ENCODE data around the gene PPP6R1. TPM values are rescaled to one million over a fixed set of nuclear protein-coding genes. Genes with fewer than 3 reads are reported as not detected.

Gene PPP6R1
- polyA plus RNA-seq, 6 donors from 2014 or later = 21.4 to 81.1 (median 41.1) TPM

- Mint-ChIP-seq H3K27ac (no peak overlapping the region), H3K4me1 (peaks cover 10 to 14% (median 14%) of the 10 kb centered on the region in 3 donors), H3K9me3 (no peaks in the 10 kb centered on the region), H3K27me3 (peaks cover 0 to 5% (median 0%) of the 10 kb centered on the region in 3 donors), H3K36me3 (no peaks in the 10 kb centered on the region), H3K4me3 (peak overlapping the region in 2 of 8 donors; percentile 33 to 47)
- DNase-seq (no peak), ATAC-seq (ENCODE audit: low read depth in 2 of 2) (no peak)
These were observed 41.2 kb upstream of the PPP6R1 start for GRCh38 chr19:55299991-55300390.

- Mint-ChIP-seq H3K27ac (peak overlapping the region in 2 of 6 donors; percentile 33 to 84), H3K4me3 (no peak overlapping the region), H3K9me3 (no peaks in the 10 kb centered on the region), H3K27me3 (peaks cover 0 to 5% (median 0%) of the 10 kb centered on the region in 3 donors), H3K36me3 (no peaks in the 10 kb centered on the region), H3K4me1 (peaks cover 10 to 14% (median 13%) of the 10 kb centered on the region in 3 donors)
- ATAC-seq (ENCODE audit: low read depth in 2 of 2) = no peak
- DNase-seq = no peak
These were observed 38.5 kb upstream of the PPP6R1 start for GRCh38 chr19:55297267-55297666.

GRCh38 chr19:55289117-55289796 is 30.4 kb upstream of the PPP6R1 start:
- Mint-ChIP-seq H3K9me3 (no peaks in the 10 kb centered on the region), H3K4me3 (no peak overlapping the region), H3K27ac (no peak overlapping the region), H3K4me1 (peaks cover 4 to 10% (median 7%) of the 10 kb centered on the region in 3 donors), H3K27me3 (no peaks in the 10 kb centered on the region), H3K36me3 (no peaks in the 10 kb centered on the region)
- ATAC-seq (ENCODE audit: low read depth in 2 of 2) (no peak), DNase-seq (no peak)

GRCh38 chr19:55287361-55288079 is 28.7 kb upstream of the PPP6R1 start:
- ATAC-seq (ENCODE audit: low read depth in 2 of 2) = no peak
- DNase-seq = no peak
- Mint-ChIP-seq H3K9me3 (no peaks in the 10 kb centered on the region), H3K4me1 (peaks cover 13 to 18% (median 17%) of the 10 kb centered on the region in 3 donors), H3K27ac (no peak overlapping the region), H3K27me3 (peaks cover 0 to 10% (median 7%) of the 10 kb centered on the region in 3 donors), H3K36me3 (no peaks in the 10 kb centered on the region), H3K4me3 (no peak overlapping the region)

- no peaks in the 10 kb centered on the region for H3K9me3 Mint-ChIP-seq
- no peak for ATAC-seq (ENCODE audit: low read depth in 2 of 2)
- no peaks in the 10 kb centered on the region for H3K36me3 Mint-ChIP-seq
- peaks cover 24 to 26% (median 25%) of the 10 kb centered on the region in 3 donors for H3K4me1 Mint-ChIP-seq
- peak overlapping the region in 5 of 6 donors; percentile 6 to 65 (median 44) for H3K27ac Mint-ChIP-seq
- peak overlapping the region in 2 of 8 donors; percentile 9 to 29 for H3K4me3 Mint-ChIP-seq
- H3K27me3 Mint-ChIP-seq = peaks cover 5 to 10% (median 7%) of the 10 kb centered on the region in 3 donors
- no peak for DNase-seq
These were observed 26.5 kb upstream of the PPP6R1 start for GRCh38 chr19:55285229-55285890.

- Mint-ChIP-seq H3K27me3 (peaks cover 5 to 10% (median 7%) of the 10 kb centered on the region in 3 donors), H3K9me3 (no peaks in the 10 kb centered on the region), H3K27ac (peak overlapping the region in 2 of 6 donors; percentile 42 to 47), H3K4me1 (peaks cover 30 to 34% (median 32%) of the 10 kb centered on the region in 3 donors), H3K36me3 (no peaks in the 10 kb centered on the region), H3K4me3 (peak overlapping the region in 5 of 8 donors; percentile 9 to 76 (median 29))
- ATAC-seq (ENCODE audit: low read depth in 2 of 2) = no peak
- DNase-seq = no peak
These were observed 25.7 kb upstream of the PPP6R1 start for GRCh38 chr19:55284405-55285058.

GRCh38 chr19:55283548-55284377 is 24.9 kb upstream of the PPP6R1 start, which contains the start of gene BRSK1:
BRSK1 (plus strand) TSS chr19:55283997; CDS start chr19:55284443, 446 bp downstream.
- Mint-ChIP-seq H3K27me3 (peaks cover 5 to 10% (median 7%) of the 10 kb centered on the region in 3 donors), H3K27ac (peak within 1 kb of the TSS in 4 of 6 donors; percentile 5 to 91 (median 57)), H3K4me1 (peaks cover 32 to 40% (median 32%) of the 10 kb centered on the region in 3 donors), H3K9me3 (no peaks in the 10 kb centered on the region), H3K4me3 (peak within 1 kb of the TSS; percentile 6 to 83 (median 58)), H3K36me3 (no peaks in the 10 kb centered on the region)
- no peak for ATAC-seq (ENCODE audit: low read depth in 2 of 2)
- DNase-seq = no peak

GRCh38 chr19:55279770-55280643 is 21.2 kb upstream of the PPP6R1 start, which contains the start of gene HSPBP1:
HSPBP1 (minus strand) TSS chr19:55280110; CDS start chr19:55279608, 502 bp downstream.
- Mint-ChIP-seq H3K27ac (peak within 1 kb of the TSS; percentile 98 to 100 (median 100)), H3K4me3 (peak within 1 kb of the TSS; percentile 89 to 100 (median 98)), H3K27me3 (peaks cover 5 to 10% (median 7%) of the 10 kb centered on the region in 3 donors), H3K9me3 (no peaks in the 10 kb centered on the region), H3K36me3 (no peaks in the 10 kb centered on the region), H3K4me1 (peaks cover 50 to 74% (median 62%) of the 10 kb centered on the region in 3 donors)
- ATAC-seq (ENCODE audit: low read depth in 2 of 2) (peak; percentile 75 to 76), DNase-seq (peak; percentile 95)

- peak overlapping the region; percentile 89 to 100 (median 98) for H3K4me3 Mint-ChIP-seq
- ATAC-seq (ENCODE audit: low read depth in 2 of 2) (no peak), DNase-seq (no peak)
- H3K27ac Mint-ChIP-seq = peak overlapping the region; percentile 98 to 100 (median 100)
- no peaks in the 10 kb centered on the region for H3K36me3 Mint-ChIP-seq
- H3K4me1 Mint-ChIP-seq = peaks cover 50 to 78% (median 65%) of the 10 kb centered on the region in 3 donors
- no peaks in the 10 kb centered on the region for H3K9me3 Mint-ChIP-seq
- H3K27me3 Mint-ChIP-seq = peaks cover 5 to 10% (median 7%) of the 10 kb centered on the region in 3 donors
These were observed 20.5 kb upstream of the PPP6R1 start for GRCh38 chr19:55279340-55279739.

GRCh38 chr19:55278391-55279135 is 19.7 kb upstream of the PPP6R1 start:
- Mint-ChIP-seq H3K4me1 (peaks cover 50 to 77% (median 62%) of the 10 kb centered on the region in 3 donors), H3K27me3 (peaks cover 4 to 6% (median 5%) of the 10 kb centered on the region in 3 donors), H3K4me3 (peak overlapping the region; percentile 42 to 100 (median 92)), H3K9me3 (no peaks in the 10 kb centered on the region), H3K27ac (peak overlapping the region; percentile 71 to 100 (median 94)), H3K36me3 (peaks cover 0 to 2% of the 10 kb centered on the region in 2 donors)
- ATAC-seq (ENCODE audit: low read depth in 2 of 2) (no peak), DNase-seq (no peak)

- DNase-seq = no peak
- no peak for ATAC-seq (ENCODE audit: low read depth in 2 of 2)
- peaks cover 0 to 5% (median 0%) of the 10 kb centered on the region in 3 donors for H3K27me3 Mint-ChIP-seq
- no peaks in the 10 kb centered on the region for H3K9me3 Mint-ChIP-seq
- peak overlapping the region in 7 of 8 donors; percentile 10 to 100 (median 74) for H3K4me3 Mint-ChIP-seq
- peaks cover 0 to 7% of the 10 kb centered on the region in 2 donors for H3K36me3 Mint-ChIP-seq
- H3K27ac Mint-ChIP-seq = peak overlapping the region in 4 of 6 donors; percentile 42 to 99 (median 91)
- peaks cover 43 to 71% (median 54%) of the 10 kb centered on the region in 3 donors for H3K4me1 Mint-ChIP-seq
These were observed 18.7 kb upstream of the PPP6R1 start for GRCh38 chr19:55277494-55277893.
